NOMO-1 treated with DMSO at 0.1 percent for 48 hours (cell line): ENCODE data around the gene P2RX3.
"Not testable (repeated sequence)": the region's sequence is repeated elsewhere in the genome, so short reads cannot be mapped to it uniquely, and the experiment has no call there.

Source experiments
- DNase-seq: peaks from one replicate; lab custom pipeline; 2025; ENCODE audit not compliant: unreplicated experiment; lab: John Stamatoyannopoulos, UW

Gene P2RX3

DNA sequence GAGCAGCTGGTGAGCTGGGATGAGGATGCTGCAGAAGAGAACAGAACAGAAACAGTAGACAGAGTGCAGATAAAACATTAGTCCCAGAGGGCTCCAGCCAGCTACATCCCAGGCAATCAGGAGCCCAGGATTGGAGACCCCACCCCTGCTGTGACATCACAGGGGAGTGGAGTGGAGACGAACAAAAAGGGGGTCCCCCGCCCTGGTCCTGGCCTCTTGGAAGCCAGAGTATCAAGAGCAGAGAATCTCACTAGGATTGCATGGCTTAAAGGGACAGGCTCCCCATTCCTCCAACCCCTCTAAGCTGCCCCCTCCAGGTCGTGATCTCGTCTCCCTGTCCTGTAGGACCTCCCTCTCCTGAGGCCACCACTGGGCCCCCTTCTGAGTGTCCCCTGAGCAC, at the start of gene P2RX3:
Gene P2RX3, plus strand, starts transcription at position 211 of the 400 bp plus-strand sequence. CDS start 199 bp downstream, outside the sequence.
- DNase-seq = no peak

DNA sequence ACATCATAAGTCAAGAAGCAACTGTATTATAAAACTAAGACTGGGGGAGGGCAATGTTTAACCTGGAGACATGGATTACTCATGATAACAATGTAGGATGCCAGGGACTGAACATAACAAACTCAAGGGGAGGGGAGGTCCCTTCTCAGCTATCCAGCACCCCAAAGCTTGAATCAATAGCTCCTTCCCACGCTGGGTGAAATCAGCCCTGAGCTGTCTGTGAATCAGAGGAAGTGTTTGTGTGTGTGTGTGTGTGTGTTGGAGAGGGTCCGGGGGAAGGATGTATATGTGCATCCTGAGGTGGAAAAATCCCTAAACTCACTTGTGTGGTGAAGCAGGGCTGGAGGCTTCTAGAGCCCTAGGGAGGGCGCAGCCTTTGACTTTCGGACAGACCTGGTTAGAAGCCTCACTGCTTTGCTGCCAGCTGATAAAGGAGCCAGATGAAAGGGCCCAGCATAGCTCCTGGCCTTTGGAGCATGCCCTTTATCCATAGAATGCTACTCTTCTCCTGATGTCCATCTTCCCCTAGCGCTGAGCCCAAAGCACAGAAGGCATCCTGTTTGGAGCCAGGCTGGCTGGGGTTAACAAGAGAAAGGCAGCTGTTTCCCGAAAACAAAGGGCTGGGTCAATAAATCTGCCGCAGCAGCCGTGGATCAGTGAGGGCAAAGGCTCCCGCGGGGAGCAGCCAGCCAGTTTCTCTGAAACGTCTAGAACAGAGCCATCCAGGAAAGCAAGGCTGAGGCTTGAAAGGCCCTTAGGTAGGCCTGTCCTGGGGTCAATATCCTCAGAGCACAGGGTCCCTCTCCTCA, 49.2 kb upstream of the P2RX3 start:
- DNase-seq = no peak

DNA sequence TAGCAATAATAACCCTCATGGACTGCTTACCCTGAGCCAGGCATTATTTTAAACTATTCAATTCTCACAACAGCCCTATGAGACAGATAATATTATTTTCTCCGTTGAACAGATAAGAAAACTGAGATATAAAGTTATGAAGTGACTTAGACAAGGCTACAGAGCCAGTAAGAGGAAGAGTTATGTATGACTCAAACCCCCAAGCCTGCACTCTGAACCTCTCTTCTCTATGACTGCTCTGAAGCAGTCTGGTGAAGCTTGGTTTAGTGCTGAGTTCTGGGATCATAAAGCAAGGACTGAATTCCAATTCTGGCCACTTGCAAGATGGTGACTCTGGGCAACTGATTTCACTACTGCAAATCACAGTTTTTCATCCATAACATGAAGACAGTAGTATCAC, 47.9 kb upstream of the P2RX3 start:
- DNase-seq = no peak

DNA sequence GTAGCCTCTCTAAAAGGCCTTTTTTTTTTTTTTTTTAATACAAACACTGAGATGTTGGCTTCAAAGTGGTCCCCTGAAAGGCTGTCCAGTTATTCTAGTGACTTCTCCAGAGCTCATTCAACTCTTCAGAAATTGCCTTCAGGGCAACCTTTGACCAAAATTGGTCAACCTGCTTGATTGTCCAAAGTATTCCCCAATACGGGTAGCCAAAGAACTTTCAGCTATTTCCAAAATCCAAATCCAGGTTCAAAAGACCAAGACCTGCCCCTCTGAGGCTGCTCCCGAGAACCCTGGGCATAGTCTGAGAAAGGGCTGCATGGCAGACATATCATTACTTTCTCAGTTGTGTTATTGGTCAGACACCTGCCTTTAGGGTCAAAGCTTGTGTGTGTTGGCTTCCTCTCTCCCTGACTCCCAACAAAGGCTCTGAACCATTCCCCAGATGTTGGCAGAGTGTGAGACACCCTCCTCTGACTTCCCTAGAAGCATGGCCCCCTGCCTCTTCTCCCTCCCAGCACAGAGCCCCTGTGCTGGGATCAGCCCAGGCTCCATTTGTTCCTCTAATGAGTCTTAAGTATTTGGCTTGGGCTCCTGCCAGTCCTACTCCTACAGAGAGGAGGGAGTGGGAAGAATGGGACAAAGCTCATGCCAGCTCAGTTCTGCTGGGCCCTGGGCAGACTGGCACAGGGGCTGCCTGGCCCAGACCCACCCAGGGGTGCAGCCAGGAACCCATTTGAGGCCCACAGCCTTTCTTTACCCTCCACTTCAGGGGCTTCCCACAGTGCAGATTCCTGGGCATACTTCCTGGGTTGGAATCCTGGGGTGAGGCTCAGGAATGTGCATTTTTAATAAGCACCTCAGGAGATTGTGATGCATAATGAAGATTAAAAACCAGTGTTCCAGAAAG, 43.7 kb upstream of the P2RX3 start:
- DNase-seq = no peak

DNA sequence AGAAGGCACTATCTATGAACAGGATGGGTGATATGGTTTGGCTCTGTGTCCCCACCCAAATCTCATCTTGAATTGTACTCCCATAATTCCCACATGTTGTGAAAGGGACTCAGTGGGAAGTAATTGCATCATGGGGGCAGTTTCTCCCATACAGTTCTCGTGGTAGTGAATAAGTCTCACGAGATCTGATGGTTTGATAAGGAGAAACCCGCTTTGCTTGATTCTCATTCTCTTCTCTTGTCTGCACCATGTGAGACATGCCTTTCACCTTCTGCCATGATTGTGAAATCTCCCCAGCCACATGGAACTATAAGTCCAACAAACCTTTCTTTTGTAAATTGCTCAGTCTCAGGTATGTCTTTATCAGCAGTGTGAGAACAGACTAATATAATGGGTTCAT, 41.9 kb upstream of the P2RX3 start:
- DNase-seq = not testable (repeated sequence)

DNA sequence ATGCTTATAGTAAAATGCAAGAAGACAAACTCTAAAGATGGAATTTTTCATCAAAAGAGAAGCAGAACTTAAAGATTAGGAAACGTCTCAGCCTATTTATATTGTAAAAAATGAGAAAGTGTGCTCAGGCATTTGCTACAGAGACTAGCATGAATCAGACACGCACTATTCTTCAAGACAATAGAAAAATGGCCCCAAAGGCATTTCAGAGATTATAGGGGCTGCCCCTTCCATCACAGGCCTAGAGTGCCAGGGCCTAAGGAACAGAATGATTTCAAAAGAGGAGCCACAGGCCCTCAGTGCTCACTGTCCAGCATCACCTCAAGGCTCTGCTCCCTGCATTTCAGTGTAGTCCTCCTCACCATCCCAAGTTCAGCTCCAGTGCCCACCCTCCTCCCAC, 40.9 kb upstream of the P2RX3 start:
- DNase-seq = no peak

DNA sequence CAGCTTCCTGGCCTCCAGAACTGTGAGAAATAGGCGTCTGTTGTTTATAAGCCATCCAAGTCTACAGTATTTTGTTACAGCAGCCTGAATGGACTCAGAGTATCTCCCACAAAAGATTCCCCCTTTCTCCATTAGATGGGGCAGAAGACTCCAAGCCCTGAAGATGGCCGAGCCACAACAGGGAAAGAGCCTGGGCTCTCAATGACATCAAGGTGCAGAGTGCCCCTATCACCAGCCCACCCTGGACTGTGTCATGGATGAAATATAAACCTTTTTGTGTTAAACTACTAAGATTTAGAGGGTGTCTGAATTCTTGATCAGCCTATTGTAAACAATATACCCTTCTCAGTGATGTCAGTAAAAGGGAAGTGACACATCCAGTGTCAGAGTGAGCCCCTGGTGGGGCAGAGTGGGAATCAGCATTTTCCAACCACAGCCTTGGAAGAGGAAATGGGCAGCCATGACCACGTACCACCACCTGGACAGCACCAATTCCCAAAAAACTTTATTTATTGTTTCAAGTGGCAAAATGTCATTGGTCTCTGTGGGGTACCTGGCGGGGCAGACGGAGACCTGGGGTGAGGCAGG, 38.9 kb upstream of the P2RX3 start:
- DNase-seq = no peak

DNA sequence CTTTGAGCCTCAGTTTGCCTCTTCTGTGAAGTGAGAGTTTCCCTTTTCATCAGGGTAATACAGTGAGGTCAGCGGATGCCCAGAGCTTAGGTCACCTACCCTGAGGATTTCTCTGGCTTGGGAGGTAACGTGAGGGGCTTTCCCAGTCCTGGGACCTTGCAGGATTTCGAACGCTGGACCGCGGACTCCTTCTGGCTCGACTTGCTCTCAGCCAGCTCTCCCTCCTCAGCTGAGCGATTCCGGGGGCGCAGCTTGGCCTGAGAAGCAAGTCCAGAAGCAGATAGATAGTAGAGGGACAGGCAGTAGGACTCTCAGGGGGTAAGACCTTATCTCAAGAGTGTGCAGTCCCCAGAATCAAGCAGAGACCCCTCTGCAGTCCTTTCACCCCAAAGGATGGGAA, 37.4 kb upstream of the P2RX3 start:
- no peak for DNase-seq

DNA sequence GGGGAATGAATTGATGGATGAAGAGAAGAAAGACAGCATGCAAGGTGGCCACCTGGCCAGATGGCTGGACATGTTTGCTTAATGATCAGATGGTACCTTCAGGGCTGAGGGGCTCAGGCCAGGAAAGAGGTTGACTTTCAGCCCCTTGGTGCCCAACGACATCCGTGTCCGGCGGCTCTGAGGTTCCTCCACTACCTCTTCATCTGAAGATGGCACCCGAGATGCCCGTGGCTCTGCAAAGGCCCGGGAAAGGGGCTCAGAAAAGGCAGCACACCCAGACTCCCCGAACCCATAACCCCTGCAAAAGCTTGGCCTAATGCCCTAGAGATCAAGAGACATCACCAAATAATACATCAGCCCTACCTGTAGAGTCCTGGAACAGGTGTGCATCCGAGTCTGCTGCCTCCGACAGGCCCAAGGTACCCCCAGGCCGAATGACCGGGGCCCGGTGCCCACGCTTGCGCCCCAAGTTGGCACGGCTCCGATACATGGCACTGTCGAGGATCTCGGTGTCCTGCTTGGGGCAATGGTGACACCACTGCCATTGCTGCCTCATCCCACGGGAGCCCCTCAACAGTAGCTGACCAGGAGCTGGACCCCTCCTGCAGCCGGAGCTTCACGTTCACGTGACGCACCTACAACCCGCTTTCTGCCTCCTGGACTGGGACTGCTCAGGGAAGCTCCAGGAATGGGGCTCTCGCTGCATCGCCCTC, 36.3 kb upstream of the P2RX3 start:
- no peak for DNase-seq

DNA sequence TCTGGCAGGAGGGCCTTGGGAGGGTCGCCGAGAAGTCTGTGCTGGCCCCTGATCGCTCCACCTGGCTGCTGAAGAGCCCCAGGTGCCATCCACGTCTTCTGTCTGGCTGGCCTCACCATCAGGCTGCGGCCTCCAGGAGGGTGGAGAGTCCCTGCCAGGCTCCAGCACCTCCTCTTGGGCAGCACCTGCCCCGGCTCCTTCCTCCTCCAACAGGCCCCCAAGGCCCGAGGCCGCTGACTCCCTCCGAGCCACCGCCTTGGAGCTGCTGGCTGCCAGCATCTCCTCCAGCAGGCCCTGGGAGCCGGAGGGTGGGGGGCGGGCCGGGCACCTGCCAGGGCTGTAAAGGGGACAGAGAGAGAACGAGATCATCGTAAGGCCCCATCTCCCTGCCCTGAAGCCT, 35.7 kb upstream of the P2RX3 start:
- DNase-seq = no peak

DNA sequence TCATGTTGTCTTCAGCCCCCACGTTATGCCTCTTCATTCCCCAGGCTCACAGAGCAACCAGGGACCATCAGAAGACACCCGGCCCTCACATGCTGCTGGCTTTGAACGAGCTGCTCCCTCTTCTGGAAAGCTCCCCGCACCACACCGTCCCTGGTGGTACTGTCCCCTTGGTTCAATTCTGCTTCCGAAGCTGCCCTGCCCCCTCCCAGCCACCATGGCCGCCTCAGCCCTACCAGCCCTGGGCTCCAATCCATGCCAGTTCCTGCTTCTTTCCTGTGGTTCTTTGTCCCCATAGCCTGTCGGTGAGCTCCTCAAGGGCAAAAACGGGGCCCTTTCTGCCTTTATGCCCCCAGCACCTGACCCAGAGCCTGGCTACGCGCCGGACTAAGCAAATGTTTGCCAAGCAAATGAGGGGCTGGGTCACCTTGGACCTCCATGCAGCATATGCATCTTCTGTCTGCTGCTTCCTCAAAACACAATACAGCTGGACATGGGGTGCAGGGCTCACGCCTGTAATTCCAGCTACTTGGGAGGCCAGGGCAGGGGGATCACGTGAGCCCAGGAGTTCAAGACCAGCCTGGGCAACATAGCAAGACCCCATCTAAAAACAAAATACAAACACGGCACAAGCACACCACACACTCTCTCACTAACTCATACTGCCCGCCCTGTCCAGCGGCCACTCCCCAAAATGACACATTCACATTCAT, 34.7 kb upstream of the P2RX3 start:
- DNase-seq = no peak

DNA sequence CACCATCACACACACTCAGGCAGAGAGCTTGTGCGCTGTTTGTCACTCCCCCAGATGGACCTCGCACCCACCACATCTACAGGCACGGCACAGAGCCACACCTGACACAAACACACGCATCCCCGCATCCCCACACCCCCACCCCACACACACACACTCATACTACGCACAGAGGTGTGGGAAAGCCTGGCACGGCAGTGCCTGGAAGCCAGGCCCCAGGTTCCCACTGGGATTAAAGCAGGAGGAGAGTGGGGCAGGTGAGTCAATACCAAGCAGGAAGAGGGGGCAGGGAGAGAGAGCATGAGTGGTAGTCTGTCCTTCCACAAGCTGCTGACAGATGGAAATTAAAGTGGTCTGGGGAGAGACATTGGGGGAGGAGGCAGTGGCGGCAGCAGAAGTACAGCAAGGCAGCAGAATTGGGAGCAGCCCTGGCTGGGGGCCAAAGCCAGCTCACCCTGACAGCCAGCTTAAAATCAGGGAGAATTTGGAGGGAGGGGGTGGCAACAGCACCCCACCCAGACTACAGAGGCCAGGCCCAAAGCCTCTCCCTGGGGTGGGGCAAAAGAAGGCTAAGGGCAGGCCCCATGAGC, 34.1 kb upstream of the P2RX3 start:
- no peak for DNase-seq

DNA sequence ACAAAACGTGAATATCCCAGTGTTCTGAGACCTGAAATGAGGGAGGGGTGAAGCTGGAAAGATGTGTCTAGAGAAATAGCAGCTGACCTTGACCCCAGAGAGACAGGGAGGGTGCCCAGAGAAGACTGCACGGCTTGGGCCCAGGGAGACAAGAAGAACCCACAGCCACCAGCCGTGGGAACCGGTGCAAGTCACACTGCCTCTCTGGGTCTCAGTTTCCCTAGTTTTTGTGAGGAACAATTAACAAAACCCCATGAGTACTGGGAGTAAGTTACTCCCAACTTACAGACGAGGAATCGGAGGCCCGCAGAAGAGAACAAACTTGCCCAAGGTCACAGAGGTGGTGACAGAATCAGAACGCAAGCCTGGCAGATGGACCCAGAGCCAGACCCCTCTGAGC, 32.6 kb upstream of the P2RX3 start:
- no peak for DNase-seq

DNA sequence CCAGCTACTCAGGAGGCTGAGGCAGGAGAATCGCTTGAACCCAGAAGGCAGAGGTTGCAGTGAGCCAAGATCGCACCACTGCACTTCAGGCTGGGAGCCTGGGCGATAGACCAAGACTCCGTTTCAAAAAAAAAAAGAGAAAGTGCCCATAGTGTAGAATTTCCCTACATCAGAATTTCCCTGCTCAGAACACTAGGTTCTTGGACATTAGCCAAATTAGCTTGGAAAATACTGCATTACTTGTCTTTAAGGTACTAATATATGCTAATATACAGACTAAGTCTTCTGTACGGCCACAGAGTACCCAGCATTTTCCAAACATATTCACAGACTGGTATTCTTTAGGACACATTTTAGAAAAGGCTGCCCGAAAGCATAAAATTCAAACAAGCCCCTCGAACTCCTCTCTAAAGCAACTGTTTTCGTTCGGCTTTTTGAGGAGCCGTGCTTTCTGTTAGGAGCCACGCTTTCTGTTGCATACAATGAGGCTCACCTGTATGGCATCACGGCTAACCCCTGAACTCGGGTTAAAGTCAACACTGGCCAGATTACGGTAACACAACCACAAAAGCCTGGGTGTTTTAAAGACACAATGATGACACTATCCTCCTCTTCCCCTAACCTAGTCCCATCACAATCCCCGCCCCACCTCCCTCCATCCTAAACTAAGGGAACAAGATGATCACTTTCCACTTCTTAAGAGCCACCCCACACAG, 31.8 kb upstream of the P2RX3 start:
- no peak for DNase-seq

DNA sequence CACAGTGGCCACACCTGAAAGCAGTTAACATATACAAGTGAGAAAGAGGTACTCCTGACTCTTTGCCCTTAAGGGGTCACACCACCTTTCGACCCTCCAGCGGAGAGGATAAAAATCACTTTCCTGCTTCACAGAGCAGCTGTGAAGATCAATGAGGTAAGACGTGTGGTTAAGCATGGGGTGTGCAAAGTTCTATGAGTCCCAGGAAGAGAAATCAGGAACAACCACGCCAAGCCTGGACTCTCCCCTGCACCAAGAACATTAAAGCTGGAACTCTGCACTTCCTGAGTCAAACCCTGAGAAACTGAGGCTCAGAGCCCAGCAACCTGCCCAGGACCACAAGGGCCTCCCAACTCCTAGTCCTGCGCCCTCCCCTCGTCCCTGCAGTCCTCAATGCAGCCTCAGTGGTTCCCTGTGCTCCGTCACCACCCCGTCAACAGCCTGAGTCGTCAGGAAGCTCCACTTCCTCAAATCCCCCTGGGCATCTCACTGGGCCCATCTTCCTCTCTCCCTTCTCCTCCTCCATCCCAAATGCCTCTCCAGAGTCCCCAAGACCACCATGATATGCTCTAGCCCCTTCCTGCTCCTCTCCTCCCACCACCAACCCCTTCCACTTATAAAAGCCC, 31.1 kb upstream of the P2RX3 start:
- no peak for DNase-seq

DNA sequence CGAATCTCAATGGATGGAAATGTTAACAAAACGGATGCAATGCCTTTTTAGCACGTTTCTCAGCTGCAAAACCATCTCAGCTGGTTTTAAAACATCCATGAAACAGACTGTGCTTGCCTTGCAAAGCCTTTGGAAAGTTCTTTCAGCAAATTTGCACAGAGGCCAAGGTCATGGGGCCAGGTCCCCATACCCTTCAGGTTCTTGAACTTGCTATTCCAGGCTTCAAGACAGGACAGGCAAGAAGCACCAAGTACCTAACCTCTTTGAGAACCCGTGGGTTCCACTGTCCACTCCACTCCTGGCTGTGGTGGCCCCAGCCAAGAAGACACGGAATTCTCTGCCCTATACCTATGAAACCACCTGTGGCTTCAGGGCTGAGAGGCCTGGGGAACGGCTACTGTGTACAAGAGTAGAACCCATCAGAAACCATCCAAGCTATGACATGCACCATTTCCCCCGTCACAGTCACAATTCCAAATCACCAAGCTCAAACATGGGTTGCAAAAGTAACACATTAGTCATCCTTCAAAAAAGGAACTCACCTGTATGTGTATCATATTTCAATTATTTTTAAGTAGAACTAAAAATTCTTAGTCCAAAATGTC, 30.4 kb upstream of the P2RX3 start:
- no peak for DNase-seq

DNA sequence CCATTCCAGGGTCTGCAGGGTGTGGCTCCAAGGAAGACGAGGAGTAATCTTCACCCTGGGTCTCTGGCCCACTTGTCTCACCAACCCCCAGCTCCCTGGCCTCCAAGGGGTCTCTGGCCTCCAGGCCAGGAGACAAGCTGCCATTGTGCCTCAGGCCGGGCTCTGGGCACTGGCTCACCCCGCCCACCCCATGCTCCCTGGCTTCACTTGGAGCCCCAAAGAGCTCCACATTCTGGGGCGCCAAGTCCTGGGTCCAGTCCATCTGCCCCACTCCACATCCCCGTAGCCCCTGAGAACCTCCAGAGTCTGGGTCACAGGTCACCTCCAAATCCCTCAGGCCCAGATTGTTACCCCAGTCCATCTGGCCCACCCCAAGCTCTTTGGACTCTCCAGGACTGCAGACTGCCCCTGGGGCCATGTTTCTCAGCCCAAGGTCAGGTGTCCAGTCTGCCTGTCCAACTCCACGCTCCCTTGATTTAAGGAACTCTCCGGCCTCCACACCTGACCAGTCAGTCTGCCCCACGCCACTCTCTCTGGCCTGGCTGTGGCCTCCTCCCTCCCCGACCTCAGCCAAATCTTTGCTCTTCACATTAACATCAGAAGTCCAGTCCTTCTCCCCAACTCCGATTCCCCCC, 29.6 kb upstream of the P2RX3 start:
- no peak for DNase-seq
